ENCODE data around the gene SEC16B.

GRCh38 chr1:177921590-177921989 lies 48.3 kb downstream of the SEC16B start:
- TF ChIP-seq EP300 (IDR thresholded peaks at IDR 0.05; ENCODE audit: borderline replicate concordance) (no peak), TAF1 (IDR thresholded peaks at IDR 0.05; ENCODE audit: low read depth) (no peak), RAD21 (IDR thresholded peaks at IDR 0.05; ENCODE audit: low read depth) (no peak), TCF12 (IDR thresholded peaks at IDR 0.05; ENCODE audit: low read depth) (no peak), CEBPB (IDR thresholded peaks at IDR 0.05) (no peak), TEAD4 (IDR thresholded peaks at IDR 0.05) (no peak), EGR1 (IDR thresholded peaks at IDR 0.05) (no peak), YY1 (IDR thresholded peaks at IDR 0.05; ENCODE audit: low read depth) (no peak)
- TF ChIP-seq, protein P1, sequence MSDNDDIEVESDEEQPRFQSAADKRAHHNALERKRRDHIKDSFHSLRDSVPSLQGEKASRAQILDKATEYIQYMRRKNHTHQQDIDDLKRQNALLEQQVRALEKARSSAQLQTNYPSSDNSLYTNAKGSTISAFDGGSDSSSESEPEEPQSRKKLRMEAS (IDR thresholded peaks at IDR 0.05) = no peak
- TF ChIP-seq, protein P2, sequence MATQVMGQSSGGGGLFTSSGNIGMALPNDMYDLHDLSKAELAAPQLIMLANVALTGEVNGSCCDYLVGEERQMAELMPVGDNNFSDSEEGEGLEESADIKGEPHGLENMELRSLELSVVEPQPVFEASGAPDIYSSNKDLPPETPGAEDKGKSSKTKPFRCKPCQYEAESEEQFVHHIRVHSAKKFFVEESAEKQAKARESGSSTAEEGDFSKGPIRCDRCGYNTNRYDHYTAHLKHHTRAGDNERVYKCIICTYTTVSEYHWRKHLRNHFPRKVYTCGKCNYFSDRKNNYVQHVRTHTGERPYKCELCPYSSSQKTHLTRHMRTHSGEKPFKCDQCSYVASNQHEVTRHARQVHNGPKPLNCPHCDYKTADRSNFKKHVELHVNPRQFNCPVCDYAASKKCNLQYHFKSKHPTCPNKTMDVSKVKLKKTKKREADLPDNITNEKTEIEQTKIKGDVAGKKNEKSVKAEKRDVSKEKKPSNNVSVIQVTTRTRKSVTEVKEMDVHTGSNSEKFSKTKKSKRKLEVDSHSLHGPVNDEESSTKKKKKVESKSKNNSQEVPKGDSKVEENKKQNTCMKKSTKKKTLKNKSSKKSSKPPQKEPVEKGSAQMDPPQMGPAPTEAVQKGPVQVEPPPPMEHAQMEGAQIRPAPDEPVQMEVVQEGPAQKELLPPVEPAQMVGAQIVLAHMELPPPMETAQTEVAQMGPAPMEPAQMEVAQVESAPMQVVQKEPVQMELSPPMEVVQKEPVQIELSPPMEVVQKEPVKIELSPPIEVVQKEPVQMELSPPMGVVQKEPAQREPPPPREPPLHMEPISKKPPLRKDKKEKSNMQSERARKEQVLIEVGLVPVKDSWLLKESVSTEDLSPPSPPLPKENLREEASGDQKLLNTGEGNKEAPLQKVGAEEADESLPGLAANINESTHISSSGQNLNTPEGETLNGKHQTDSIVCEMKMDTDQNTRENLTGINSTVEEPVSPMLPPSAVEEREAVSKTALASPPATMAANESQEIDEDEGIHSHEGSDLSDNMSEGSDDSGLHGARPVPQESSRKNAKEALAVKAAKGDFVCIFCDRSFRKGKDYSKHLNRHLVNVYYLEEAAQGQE (IDR thresholded peaks at IDR 0.05; ENCODE audit: low read depth) = no peak

All from Ishikawa (cell line).